C4-2B (cell line): ENCODE measurements around the gene PRDX5.

Source experiments
- H3K27ac ChIP-seq: fragments of 450-650 bp; 2 replicates; pipeline ENCODE4 v1.5.1; 2017
- ZFX ChIP-seq: fragments of 450-650 bp; IDR thresholded peaks from 2 replicates; pipeline ENCODE4 v1.6.1; 2017
- TF ChIP-seq, protein P1 (sequence below): fragments of 450-650 bp; conservative IDR thresholded peaks from 2 replicates; pipeline ENCODE4 v1.5.1; 2017; ENCODE audit warnings: mild to moderate bottlenecking

The PRDX5 gene

DNA sequence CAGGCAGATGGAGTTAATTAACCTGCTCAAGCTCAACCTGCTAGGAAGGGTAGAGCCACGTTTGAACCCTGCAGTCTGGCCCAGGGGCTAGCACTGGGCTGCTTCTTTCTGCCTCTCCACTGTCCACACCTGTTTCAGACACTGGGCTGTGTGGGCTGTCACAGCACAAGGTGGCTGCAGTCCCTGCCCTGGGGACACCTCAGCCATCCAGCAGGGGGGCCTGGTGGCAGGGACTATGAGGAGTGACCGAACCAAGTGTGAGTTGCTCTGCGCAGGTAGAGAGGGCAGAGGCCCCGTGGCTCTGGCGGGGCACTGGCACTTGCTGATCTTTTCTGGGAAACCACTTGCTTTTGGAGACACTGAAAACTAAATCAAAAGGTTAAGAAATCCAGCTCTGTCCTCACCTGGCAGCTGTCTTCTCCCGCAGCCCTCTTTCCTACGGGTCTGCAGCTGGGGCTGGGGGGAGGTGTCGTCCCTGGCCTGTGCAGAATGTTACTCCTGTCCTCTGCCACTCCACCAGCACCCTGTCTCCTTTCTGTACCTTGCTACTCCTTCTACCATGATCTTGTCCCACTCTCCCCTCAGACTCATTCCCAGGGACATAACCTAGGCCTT is 39.2 kb upstream of the PRDX5 start:
- no peak for TF ChIP-seq ZFX

DNA sequence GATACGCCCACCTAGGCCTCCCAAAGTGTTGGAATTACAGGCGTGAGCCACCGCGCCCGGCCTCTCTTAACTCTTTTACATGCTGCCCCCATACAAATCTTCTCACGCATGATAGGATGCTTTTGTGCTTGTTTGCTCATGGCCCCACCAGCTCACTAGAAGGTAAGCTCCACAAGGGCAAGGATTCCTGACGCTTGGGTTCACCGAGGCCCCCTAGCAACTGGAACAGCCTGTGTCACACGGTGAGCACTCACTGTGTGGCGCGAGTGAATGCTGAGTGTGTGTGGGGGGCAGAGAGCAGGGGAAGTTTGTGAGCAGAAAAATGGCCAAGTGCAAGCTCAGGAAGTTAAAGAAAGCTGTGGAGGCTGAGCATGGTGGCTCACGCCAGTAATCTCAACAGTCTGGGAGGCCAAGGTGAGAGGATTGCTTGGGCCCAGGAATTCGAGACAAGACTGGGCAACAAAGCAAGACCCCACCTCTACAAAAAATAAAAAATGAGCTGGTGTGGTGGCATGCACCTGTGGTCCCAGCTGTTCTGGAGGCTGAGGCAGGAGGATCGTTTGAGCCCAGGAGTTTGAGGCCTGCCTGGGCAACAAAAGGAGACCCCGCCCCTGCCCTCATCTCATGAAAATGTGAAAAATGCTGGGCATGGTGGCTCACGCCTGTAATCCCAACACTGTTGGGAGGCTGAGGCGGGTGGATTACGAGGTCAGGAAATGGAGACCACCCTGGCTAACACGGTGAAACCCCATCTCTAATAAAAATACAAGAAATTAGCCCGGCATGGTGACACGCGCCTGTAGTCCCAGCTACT is 35.8 kb upstream of the PRDX5 start:
- TF ChIP-seq ZFX = no peak
- TF ChIP-seq, protein P1, sequence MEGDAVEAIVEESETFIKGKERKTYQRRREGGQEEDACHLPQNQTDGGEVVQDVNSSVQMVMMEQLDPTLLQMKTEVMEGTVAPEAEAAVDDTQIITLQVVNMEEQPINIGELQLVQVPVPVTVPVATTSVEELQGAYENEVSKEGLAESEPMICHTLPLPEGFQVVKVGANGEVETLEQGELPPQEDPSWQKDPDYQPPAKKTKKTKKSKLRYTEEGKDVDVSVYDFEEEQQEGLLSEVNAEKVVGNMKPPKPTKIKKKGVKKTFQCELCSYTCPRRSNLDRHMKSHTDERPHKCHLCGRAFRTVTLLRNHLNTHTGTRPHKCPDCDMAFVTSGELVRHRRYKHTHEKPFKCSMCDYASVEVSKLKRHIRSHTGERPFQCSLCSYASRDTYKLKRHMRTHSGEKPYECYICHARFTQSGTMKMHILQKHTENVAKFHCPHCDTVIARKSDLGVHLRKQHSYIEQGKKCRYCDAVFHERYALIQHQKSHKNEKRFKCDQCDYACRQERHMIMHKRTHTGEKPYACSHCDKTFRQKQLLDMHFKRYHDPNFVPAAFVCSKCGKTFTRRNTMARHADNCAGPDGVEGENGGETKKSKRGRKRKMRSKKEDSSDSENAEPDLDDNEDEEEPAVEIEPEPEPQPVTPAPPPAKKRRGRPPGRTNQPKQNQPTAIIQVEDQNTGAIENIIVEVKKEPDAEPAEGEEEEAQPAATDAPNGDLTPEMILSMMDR = no peak
- no peak overlapping the region for H3K27ac ChIP-seq

More for the DNA sequence above, 39.2 kb upstream of the PRDX5 start:
- H3K27ac ChIP-seq = no peak overlapping the region

DNA sequence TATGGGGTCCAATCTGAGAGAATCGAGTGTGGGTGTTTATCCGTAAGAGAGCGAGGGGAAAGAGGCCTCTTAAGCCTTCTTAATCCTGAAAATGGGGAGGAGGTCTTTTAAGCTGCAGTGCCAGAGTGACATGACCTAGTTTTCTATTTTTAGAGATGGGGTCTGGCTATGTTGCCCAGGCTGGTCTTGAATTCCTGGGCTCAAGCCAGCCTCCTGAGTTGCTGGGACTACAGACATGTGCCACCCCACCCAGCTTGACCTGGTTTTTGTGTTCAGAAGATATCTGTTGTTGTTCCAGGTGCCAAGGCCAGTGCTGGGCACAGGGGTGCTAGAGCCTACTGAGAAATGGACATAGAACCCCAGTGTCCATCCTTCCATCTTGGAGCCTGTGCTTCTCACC is 34.8 kb upstream of the PRDX5 start:
- TF ChIP-seq, protein P1 = no peak
- no peak for TF ChIP-seq ZFX
- H3K27ac ChIP-seq = no peak overlapping the region

DNA sequence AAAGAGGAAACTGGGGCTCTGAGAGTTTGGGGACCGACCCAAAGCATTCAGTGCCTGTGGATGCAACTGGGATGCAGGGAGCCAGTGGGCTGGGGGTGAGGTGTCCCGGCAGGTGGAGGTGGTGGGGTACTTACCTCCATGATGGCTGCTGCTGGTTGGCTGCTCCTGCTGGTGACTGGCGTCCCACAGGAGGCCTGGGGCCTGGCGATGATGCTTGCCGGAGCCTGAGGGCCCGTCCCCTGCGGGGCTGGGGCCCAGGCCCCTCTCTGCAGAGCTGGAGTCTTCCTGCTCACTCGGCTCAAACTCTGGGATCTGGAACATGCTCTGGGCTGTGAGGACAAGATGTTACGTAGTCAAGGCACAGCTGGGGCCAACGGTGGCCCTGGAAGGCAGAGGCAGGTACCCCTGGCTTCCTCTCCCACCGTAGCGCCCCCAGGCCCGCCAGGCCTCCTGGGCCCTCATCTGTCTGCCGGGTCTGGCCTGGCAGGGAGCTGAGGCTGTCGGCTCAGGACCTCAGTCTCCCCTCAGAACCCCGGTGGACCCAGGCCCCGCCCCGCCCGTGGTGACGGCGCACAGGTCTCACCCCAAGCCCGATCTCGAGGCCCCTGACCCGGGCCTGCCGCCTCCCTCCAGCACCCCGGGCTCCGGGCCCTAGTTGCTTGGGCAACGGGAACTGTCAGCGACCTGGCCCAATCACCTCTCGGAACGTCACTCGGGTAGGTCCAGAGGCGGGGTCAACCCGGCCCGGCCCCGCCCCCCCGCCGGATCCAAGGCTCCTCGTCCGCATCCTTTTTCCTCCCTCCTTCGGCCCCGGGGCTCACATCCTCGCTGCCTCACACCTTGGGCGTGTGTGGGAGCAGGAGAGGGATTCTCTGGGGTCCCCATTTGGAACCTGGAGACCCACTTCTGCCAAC is 33.6 kb upstream of the PRDX5 start, which contains the start of gene BAD:
Gene BAD (minus strand): TSS at position 618 of the 914 bp plus-strand sequence. CDS start 297 bp downstream, at position 321.
- peak within 1 kb of the TSS; percentile 87 for H3K27ac ChIP-seq
- TF ChIP-seq ZFX = peak; percentile 63; the same call in 1 of the 2 replicates
- TF ChIP-seq, protein P1 = no peak

DNA sequence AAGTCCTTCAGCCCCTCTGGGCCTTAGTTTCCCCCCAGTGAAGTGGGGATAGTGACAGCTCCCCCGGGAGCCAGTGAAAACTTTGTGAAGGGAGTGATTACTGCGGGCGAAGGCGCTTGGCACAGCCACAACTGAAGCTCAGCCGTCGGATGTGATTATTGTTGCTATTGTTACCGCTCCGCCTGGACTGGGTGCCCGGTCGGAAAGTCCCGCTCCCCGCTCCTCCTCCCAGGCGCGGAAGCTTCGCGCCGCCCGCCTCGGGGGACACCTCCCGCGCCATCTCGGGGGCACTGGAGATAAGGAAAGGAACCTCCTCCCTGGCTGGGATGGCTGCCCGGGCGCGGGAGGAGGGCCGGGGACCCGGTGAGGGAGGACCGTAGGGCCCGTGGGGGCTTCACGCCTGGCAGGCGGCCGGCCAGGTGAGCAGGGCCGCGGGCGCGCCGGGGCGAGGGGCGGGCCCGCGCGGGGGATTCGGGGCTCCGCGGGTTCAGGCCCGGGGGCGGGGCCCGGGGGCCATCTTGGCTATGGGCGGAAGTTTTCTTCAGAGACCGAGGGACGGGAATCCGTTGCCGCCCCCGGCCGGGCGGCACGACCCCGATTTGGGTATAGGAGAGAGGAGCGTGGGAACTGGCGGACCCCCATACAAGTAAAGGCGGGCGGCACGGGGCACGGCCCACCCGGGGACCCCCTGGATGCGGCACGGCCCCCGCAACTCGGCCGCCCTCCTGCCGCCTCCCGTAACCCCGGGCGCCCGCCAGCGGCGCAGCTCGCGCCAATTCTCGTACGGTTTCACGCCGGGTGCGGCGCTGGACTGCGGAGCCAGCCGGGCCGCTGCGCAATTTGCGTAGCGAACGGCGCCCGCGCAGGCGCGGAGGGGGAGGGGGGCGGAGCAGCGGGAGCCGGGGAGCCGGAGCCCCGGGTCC is 32.7 kb upstream of the PRDX5 start, which contains the start of gene GPR137:
Gene GPR137 (plus strand): TSS at position 887 of the 923 bp plus-strand sequence. CDS start 677 bp downstream, outside the sequence.
- peak; percentile 36; the same call in 1 of the 2 replicates for TF ChIP-seq ZFX
- TF ChIP-seq, protein P1 = no peak
- peak within 1 kb of the TSS; percentile 87 for H3K27ac ChIP-seq

DNA sequence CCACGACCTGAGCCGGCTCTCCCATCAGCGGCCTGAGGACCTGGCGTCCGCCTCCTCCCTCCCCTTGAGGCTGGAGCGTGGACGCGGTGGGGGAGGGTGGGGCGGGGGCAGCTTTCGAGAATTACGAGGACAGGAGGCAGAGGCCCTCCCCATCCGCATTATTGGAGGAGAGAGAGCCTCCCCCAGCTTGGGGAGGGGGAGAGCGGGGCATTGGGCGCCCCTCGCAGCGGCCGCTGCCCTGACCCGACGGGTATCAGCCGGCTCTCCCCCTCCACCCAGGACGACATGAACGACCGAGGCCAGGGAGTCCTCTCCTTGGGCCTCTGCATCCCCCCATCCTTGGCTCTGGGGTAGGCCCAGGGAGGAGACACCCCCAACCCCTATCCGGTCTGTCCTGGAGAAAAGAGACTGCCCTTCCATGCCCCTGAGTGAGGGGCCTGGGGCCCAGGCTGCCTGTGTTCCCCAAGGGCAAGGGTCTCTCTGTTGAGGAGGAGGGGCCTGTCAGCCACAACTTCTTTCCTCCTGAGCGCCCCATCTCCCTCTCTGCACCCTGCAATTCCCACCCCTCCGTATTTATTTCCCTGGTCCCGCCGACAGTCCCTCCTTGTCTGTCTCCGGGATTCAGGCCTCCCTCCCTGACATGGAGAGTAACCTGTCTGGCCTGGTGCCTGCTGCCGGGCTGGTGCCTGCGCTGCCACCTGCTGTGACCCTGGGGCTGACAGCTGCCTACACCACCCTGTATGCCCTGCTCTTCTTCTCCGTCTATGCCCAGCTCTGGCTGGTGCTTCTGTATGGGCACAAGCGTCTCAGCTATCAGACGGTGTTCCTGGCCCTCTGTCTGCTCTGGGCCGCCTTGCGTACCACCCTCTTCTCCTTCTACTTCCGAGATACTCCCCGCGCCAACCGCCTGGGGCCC is 31.8 kb upstream of the PRDX5 start:
- H3K27ac ChIP-seq = peak overlapping the region; percentile 87
- no peak for TF ChIP-seq ZFX
- TF ChIP-seq, protein P1 = no peak
